Keratinocyte (primary cell): ENCODE results near the gene RBMS3. TPM values are rescaled to one million over a fixed set of nuclear protein-coding genes. Genes with fewer than 3 reads are reported as not detected.

ENCODE experiments used
- DNase-seq: peaks from one replicate; pipeline ENCODE4 v3.0.0-alpha.2; 2011; ENCODE audit warnings: low read depth, missing footprints, low spot score
- FAIRE-seq: peaks from 2 replicates; lab custom pipeline; 2011; peaks lifted over from hg19 to GRCh38; lab: Jason Lieb, UNC
- H2AFZ ChIP-seq: 2 replicates; pipeline ENCODE4 v1.6.0; 2012; ENCODE audit warnings: low read length, control low read depth, inconsistent platforms; ENCODE audit not compliant: control insufficient read depth
- H3K27ac ChIP-seq: 2 replicates; pipeline ENCODE4 v1.5.1; 2011; ENCODE audit warnings: low read length; ENCODE audit not compliant: control insufficient read depth, insufficient read depth
- H3K27me3 ChIP-seq: 3 replicates; pipeline ENCODE4 v1.6.0; 2011; ENCODE audit warnings: low read length; ENCODE audit not compliant: control insufficient read depth, insufficient read depth; ENCODE audit errors: extremely low read depth
- H3K36me3 ChIP-seq, 2 experiments: 2 replicates in 1 of 2; 3 replicates in 1 of 2; pipeline ENCODE4 v1.5.1; 2011; ENCODE audit warnings: low read length in 2 of 2, mild to moderate bottlenecking in 1 of 2; ENCODE audit not compliant: control insufficient read depth in 2 of 2, insufficient read depth in 2 of 2; ENCODE audit errors: extremely low read depth in 1 of 2
- H3K4me1 ChIP-seq: 3 replicates; pipeline ENCODE4 v1.5.1; 2011; ENCODE audit warnings: low read length; ENCODE audit not compliant: control insufficient read depth, insufficient read depth; ENCODE audit errors: extremely low read depth
- H3K4me2 ChIP-seq: 3 replicates; pipeline ENCODE4 v1.6.0; 2011; ENCODE audit warnings: low read depth, low read length; ENCODE audit not compliant: control insufficient read depth, insufficient read depth; ENCODE audit errors: extremely low read depth
- H3K4me3 ChIP-seq, 3 experiments: fragments of 200-600 bp in 1 of 3; sonication (generic) in 1 of 3; 2 replicates in 2 of 3; 3 replicates in 1 of 3; pipeline ENCODE4 v1.5.1; 2011 to 2016; ENCODE audit warnings: low read length in 3 of 3, mild to moderate bottlenecking in 3 of 3, control low read depth in 2 of 3, inconsistent platforms in 1 of 3, low read depth in 1 of 3, mixed read lengths in 1 of 3, mixed run types in 1 of 3, moderate library complexity in 1 of 3; ENCODE audit not compliant: control insufficient read depth in 2 of 3, insufficient read depth in 2 of 3; ENCODE audit errors: extremely low read depth in 1 of 3
- H3K79me2 ChIP-seq: 2 replicates; pipeline ENCODE4 v1.6.0; 2012; ENCODE audit warnings: low read length; ENCODE audit not compliant: control insufficient read depth, insufficient read depth
- H3K9ac ChIP-seq: 3 replicates; pipeline ENCODE4 v1.6.0; 2011; ENCODE audit warnings: low read length; ENCODE audit not compliant: control insufficient read depth, insufficient read depth; ENCODE audit errors: extremely low read depth
- H3K9me1 ChIP-seq: 3 replicates; pipeline ENCODE4 v1.6.0; 2011; ENCODE audit warnings: low read length; ENCODE audit not compliant: control insufficient read depth, insufficient read depth; ENCODE audit errors: extremely low read depth
- H3K9me3 ChIP-seq: 2 replicates; pipeline ENCODE4 v1.5.1; 2012; ENCODE audit warnings: low read depth, low read length; ENCODE audit not compliant: control insufficient read depth
- H4K20me1 ChIP-seq: 3 replicates; pipeline ENCODE4 v1.6.0; 2011; ENCODE audit warnings: low read length; ENCODE audit not compliant: control insufficient read depth, insufficient read depth; ENCODE audit errors: extremely low read depth
- CTCF ChIP-seq, 3 experiments: IDR thresholded peaks in 1 of 3; conservative IDR thresholded peaks in 1 of 3; optimal IDR thresholded peaks in 1 of 3; 2 replicates in 2 of 3; 3 replicates in 1 of 3; pipeline versions ENCODE3 to v1.5.1; 2011; ENCODE audit warnings: low read length in 3 of 3, mild to moderate bottlenecking in 3 of 3, moderate library complexity in 2 of 3, control low read depth in 1 of 3, inconsistent platforms in 1 of 3; ENCODE audit not compliant: insufficient read depth in 2 of 3; ENCODE audit errors: extremely low read depth in 1 of 3
- EZH2 ChIP-seq: IDR thresholded peaks from one replicate; pipeline ENCODE4 v1.6.1; 2012; ENCODE audit warnings: inconsistent platforms, mild to moderate bottlenecking, low read length, moderate library complexity
- dilution Hi-C: fragments of 300-500 bp; cut with MboI; formaldehyde crosslinking; loops from one replicate; pipeline ENCODE4 v1.7.0; 2020; ENCODE audit warnings: low sequenced_read_pairs; ENCODE audit not compliant: extremely low pct_ligation_motif_present
- polyA plus RNA-seq, 5 experiments: library from polyadenylated mRNA; depleted of rRNA in 3 of 5; stranded (reverse) in 3 of 5; stranded (forward) in 1 of 5; unstranded in 1 of 5; fragments of >200 nt; gene quantifications; 1 replicate in 1 of 5; 2 replicates in 3 of 5; 3 replicates in 1 of 5; pipeline versions ENCODE4 v1.2.1 to v1.2.3, GENCODE V29; 2011 to 2012; ENCODE audit warnings: missing spikeins in 2 of 5, low read depth in 1 of 5, low replicate concordance in 1 of 5

Gene RBMS3
- polyA plus RNA-seq, 1 donor (not counting 4 experiments of a cell fraction or from before 2014, with no cell fraction given), result 2.3 TPM

GRCh38 chr3:29429055-29429679, 148.3 kb downstream of the RBMS3 start:
- dilution Hi-C loops, result no loop called here
- H3K27ac ChIP-seq, result no peak overlapping the region
- no peak overlapping the region for H3K4me2 ChIP-seq

GRCh38 chr3:29430558-29430971, 149.7 kb downstream of the RBMS3 start:
- FAIRE-seq, result no peak
- no peak overlapping the region for H3K9ac ChIP-seq
- H2AFZ ChIP-seq, result no peak overlapping the region

More at GRCh38 chr3:29429055-29429679, 148.3 kb downstream of the RBMS3 start:
- no peak overlapping the region for H2AFZ ChIP-seq
- no peaks in the 10 kb centered on the region for H3K9me1 ChIP-seq
- no peak overlapping the region for H3K4me3 ChIP-seq
- H3K9ac ChIP-seq, result no peak overlapping the region
- H3K4me1 ChIP-seq, result no peaks in the 10 kb centered on the region
- H3K9me3 ChIP-seq, result no peaks in the 10 kb centered on the region
- TF ChIP-seq EZH2 (no peak), CTCF (optimal IDR thresholded peaks at IDR 0.05 in 1 of 3, IDR thresholded peaks at IDR 0.05 in 1 of 3, conservative IDR thresholded peaks at IDR 0.05 in 1 of 3; ENCODE audit: extremely low read depth in 1 of 3, insufficient read depth in 2 of 3, low read length in 3 of 3) (no peak)
- no peaks in the 10 kb centered on the region for H3K36me3 ChIP-seq
- no peaks in the 10 kb centered on the region for H3K27me3 ChIP-seq
- no peak for FAIRE-seq
- no peak for DNase-seq
- no peaks in the 10 kb centered on the region for H3K79me2 ChIP-seq
- H4K20me1 ChIP-seq, result no peaks in the 10 kb centered on the region

More at GRCh38 chr3:29430558-29430971, 149.7 kb downstream of the RBMS3 start:
- no peaks in the 10 kb centered on the region for H3K9me1 ChIP-seq
- dilution Hi-C loops, result no loop called here
- H3K27me3 ChIP-seq, result no peaks in the 10 kb centered on the region
- no peaks in the 10 kb centered on the region for H3K4me1 ChIP-seq
- no peaks in the 10 kb centered on the region for H4K20me1 ChIP-seq
- no peaks in the 10 kb centered on the region for H3K79me2 ChIP-seq
- no peak overlapping the region for H3K27ac ChIP-seq
- TF ChIP-seq EZH2, result no peak
- TF ChIP-seq CTCF (optimal IDR thresholded peaks at IDR 0.05 in 1 of 3, IDR thresholded peaks at IDR 0.05 in 1 of 3, conservative IDR thresholded peaks at IDR 0.05 in 1 of 3; ENCODE audit: extremely low read depth in 1 of 3, insufficient read depth in 2 of 3, low read length in 3 of 3), result no peak
- no peaks in the 10 kb centered on the region for H3K36me3 ChIP-seq
- H3K4me2 ChIP-seq, result no peak overlapping the region
- no peaks in the 10 kb centered on the region for H3K9me3 ChIP-seq
- H3K4me3 ChIP-seq, result no peak overlapping the region
- no peak for DNase-seq
